Endothelial cell (in vitro differentiated cells): ENCODE data around the gene RAPGEF2. TPM values are rescaled to one million over a fixed set of nuclear protein-coding genes. Genes with fewer than 3 reads are reported as not detected.

Experiments
- DNase-seq: peaks from one replicate; pipeline ENCODE4 v3.0.0; 2021; ENCODE audit warnings: low spot score
- H3K27ac Mint-ChIP-seq: one replicate; pipeline ENCODE4 v1.8.0; 2021; ENCODE audit warnings: mixed read lengths, inconsistent platforms; ENCODE audit not compliant: unreplicated experiment
- H3K27me3 Mint-ChIP-seq: one replicate; pipeline ENCODE4 v1.8.0; 2021; ENCODE audit warnings: mild to moderate bottlenecking, moderate library complexity, mixed read lengths, inconsistent platforms; ENCODE audit not compliant: unreplicated experiment
- H3K36me3 Mint-ChIP-seq: one replicate; pipeline ENCODE4 v1.8.0; 2021; ENCODE audit warnings: mild to moderate bottlenecking, low read depth, mixed read lengths, inconsistent platforms; ENCODE audit not compliant: unreplicated experiment
- H3K4me1 Mint-ChIP-seq: one replicate; pipeline ENCODE4 v1.8.0; 2021; ENCODE audit warnings: mild to moderate bottlenecking, mixed read lengths, inconsistent platforms; ENCODE audit not compliant: unreplicated experiment
- H3K4me3 Mint-ChIP-seq: one replicate; pipeline ENCODE4 v1.8.0; 2021; ENCODE audit warnings: mild to moderate bottlenecking, mixed read lengths, inconsistent platforms; ENCODE audit not compliant: unreplicated experiment
- H3K9me3 Mint-ChIP-seq: one replicate; pipeline ENCODE4 v1.8.0; 2021; ENCODE audit warnings: mixed read lengths, inconsistent platforms; ENCODE audit not compliant: unreplicated experiment
- CTCF ChIP-seq: fragments of 200-600 bp; sonication (generic); IDR thresholded peaks from one replicate; pipeline ENCODE4 v1.5.0; 2021; ENCODE audit warnings: antibody characterized with exemption; ENCODE audit not compliant: unreplicated experiment
- total RNA-seq: library from RNA; stranded (reverse); fragmentation: NEBNext Ultra II Directional; extraction: Animal tissue kit (Norgen Biotek cat#: 25700); gene quantifications from one replicate; pipeline ENCODE4 v1.2.1, GENCODE V29; 2021; ENCODE audit not compliant: unreplicated experiment

RAPGEF2 gene
- total RNA-seq, 1 donor from 2014 or later = 108 TPM

DNA sequence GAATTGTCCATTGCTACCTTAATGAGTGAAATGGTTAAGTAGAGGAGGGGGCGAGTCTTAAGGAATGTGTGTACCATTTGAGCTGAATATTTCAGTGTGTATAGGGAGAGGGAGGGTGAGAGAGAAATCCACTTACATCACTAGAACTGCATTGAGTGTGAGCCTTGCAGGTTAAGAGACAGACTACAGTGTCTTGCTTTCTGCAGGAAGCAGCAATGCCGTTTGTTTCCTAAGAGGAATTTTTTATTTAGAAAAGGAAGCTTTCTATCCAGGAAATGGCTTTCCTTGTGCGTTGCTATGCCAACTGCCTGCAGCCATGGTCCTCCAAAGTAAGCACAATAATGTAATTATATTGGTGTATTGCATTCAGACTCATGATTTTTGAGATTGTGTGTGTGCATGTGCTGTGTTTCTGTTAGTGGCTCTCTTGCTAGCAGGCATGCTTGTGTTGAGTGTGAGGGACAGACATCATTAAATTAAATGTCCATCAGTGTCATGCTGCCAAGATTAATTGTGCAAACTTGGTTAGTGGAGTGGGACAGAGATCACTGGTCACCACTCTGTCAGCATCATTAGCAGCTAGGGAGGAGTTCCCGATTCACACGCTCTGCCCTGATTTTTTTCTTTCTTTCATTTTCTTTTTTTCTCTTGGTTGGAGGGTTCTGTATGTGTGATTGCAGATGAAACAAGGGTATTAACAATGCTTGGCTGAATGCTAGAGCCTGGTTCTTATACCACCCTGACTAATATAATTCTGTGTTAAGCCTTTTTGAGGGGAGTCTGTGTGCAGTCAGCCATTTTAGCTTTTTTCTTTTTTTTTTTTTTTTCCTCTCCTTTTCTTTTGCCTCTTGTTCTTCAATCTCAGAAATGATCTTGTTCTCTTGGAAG lies 164.3 kb downstream of the RAPGEF2 start:
- no peaks in the 10 kb centered on the region for H3K9me3 Mint-ChIP-seq
- peaks cover 30% of the 10 kb centered on the region for H3K4me1 Mint-ChIP-seq
- TF ChIP-seq CTCF = no peak
- DNase-seq = no peak
- peaks cover 1% of the 10 kb centered on the region for H3K27me3 Mint-ChIP-seq
- H3K4me3 Mint-ChIP-seq = no peak overlapping the region
- H3K36me3 Mint-ChIP-seq = peaks cover 5% of the 10 kb centered on the region
- no peak overlapping the region for H3K27ac Mint-ChIP-seq

DNA sequence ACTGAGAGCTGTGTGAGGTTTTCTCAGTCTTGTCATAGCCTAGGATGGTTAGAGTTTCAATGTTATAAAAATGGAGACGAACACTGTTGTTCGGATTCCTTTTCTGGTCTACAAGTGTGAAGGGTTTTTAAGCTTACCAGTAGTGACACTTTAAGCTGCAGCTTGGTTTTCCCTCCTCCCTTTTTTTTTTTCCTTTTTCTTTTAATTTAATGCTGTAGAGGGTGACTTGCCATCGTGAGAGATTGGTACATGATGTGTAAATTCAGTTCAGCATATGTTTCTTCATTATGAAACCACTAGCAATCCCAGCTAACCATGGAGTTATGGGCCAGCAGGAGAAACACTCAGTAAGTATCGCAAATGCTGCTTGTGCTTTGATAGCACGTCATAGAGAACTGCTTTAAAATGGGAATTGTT lies 165.0 kb downstream of the RAPGEF2 start:
- no peak for DNase-seq
- H3K4me1 Mint-ChIP-seq = peaks cover 36% of the 10 kb centered on the region
- H3K36me3 Mint-ChIP-seq = peaks cover 5% of the 10 kb centered on the region
- H3K27ac Mint-ChIP-seq = no peak overlapping the region
- H3K9me3 Mint-ChIP-seq = no peaks in the 10 kb centered on the region
- no peak for TF ChIP-seq CTCF
- H3K4me3 Mint-ChIP-seq = no peak overlapping the region
- H3K27me3 Mint-ChIP-seq = peaks cover 1% of the 10 kb centered on the region

DNA sequence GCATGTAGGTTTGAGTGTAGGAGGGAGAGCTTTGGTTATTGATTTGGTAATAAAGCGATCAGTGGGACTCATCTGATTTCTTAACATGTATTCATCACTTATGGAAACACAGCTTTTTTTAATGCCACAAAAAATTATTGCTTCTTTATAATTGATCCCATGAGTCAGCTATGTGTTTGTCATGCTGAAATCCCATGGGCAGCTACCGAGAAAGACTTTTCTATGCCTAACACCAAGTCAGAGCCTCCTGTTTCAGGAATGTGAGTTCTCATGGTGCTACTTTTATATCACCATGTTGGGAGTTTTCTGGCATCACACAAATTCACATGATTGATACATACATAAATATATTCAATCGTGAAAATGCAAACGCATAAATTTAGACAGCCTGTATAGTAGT lies 165.7 kb downstream of the RAPGEF2 start:
- DNase-seq = no peak
- H3K27ac Mint-ChIP-seq = no peak overlapping the region
- TF ChIP-seq CTCF = no peak
- H3K4me3 Mint-ChIP-seq = no peak overlapping the region
- H3K36me3 Mint-ChIP-seq = peaks cover 5% of the 10 kb centered on the region
- H3K27me3 Mint-ChIP-seq = peaks cover 1% of the 10 kb centered on the region
- no peaks in the 10 kb centered on the region for H3K9me3 Mint-ChIP-seq
- H3K4me1 Mint-ChIP-seq = peaks cover 42% of the 10 kb centered on the region

- no peak overlapping the region for H3K4me3 Mint-ChIP-seq
- H3K4me1 Mint-ChIP-seq = peaks cover 40% of the 10 kb centered on the region
- no peak for TF ChIP-seq CTCF
- H3K27ac Mint-ChIP-seq = no peak overlapping the region
- H3K36me3 Mint-ChIP-seq = peaks cover 5% of the 10 kb centered on the region
- H3K9me3 Mint-ChIP-seq = no peaks in the 10 kb centered on the region
- H3K27me3 Mint-ChIP-seq = peaks cover 1% of the 10 kb centered on the region
- DNase-seq = no peak
Observed at GRCh38 chr4:159269116-159269515, 166.2 kb downstream of the RAPGEF2 start.

DNA sequence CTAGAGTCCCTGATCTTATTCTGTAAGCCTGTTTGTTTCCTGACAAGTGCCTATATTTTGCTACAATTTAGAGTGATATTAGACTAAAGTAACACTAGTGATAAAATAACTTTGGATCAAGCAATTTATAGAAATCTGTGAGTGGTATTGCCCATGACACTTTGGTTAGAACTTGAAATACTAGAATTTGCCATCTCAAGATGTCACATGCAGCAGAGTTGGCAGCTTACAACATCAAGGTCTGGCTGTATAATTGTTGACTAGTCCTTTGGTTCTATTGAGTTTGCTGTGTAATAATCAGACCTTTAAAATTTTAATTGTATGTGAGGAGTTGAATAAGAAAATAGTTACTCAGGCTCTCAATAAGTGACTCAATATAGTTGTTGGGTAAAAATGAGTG lies 167.1 kb downstream of the RAPGEF2 start:
- Mint-ChIP-seq H3K4me1 (peaks cover 33% of the 10 kb centered on the region), H3K4me3 (no peak overlapping the region), H3K27me3 (no peaks in the 10 kb centered on the region), H3K27ac (no peak overlapping the region), H3K36me3 (peaks cover 5% of the 10 kb centered on the region), H3K9me3 (no peaks in the 10 kb centered on the region)
- TF ChIP-seq CTCF = no peak
- no peak for DNase-seq
